GM23338 (cell line): ENCODE data around the gene SSBP2. TPM values are rescaled to one million over a fixed set of nuclear protein-coding genes. Genes with fewer than 3 reads are reported as not detected.

Experiments used
- ATAC-seq: fragments of 200-7000 bp; cut with Tn5 transposase; 3 replicates; pipeline ENCODE4 v1.9.1; 2020
- DNase-seq: peaks from one replicate; pipeline ENCODE4 v3.0.0-alpha.2; 2015; ENCODE audit warnings: low spot score
- H2AFZ ChIP-seq: fragments of 200-600 bp; sonication (generic); 2 replicates; pipeline ENCODE4 v1.8.0; 2016; ENCODE audit warnings: antibody characterized with exemption, mild to moderate bottlenecking, moderate library complexity
- H3F3A ChIP-seq: fragments of 200-600 bp; sonication (generic); replicated peaks from 2 replicates; pipeline ENCODE4 v1.8.0; 2017; ENCODE audit warnings: antibody characterized with exemption, mixed run types, low read depth
- H3K27ac ChIP-seq: fragments of 200-600 bp; sonication (generic); 2 replicates; pipeline ENCODE4 v1.6.1; 2016; ENCODE audit warnings: low read depth
- H3K27me3 ChIP-seq: fragments of 200-600 bp; sonication (generic); 2 replicates; pipeline ENCODE4 v1.8.0; 2016; ENCODE audit warnings: mild to moderate bottlenecking, mixed run types, moderate library complexity; ENCODE audit not compliant: insufficient read depth
- H3K36me3 ChIP-seq: fragments of 200-600 bp; sonication (generic); 2 replicates; pipeline ENCODE4 v1.8.0; 2016; ENCODE audit warnings: mild to moderate bottlenecking; ENCODE audit not compliant: insufficient read depth
- H3K4me1 ChIP-seq: fragments of 200-600 bp; sonication (generic); 2 replicates; pipeline ENCODE4 v1.8.0; 2016; ENCODE audit warnings: mild to moderate bottlenecking, moderate library complexity; ENCODE audit not compliant: insufficient read depth
- H3K4me2 ChIP-seq: fragments of 200-600 bp; sonication (generic); 2 replicates; pipeline ENCODE4 v1.7.1; 2017; ENCODE audit warnings: mixed run types
- H3K4me3 ChIP-seq: fragments of 200-600 bp; sonication (generic); 2 replicates; pipeline ENCODE4 v1.6.1; 2016; ENCODE audit warnings: mixed run types
- H3K79me2 ChIP-seq: fragments of 200-600 bp; sonication (generic); replicated peaks from 2 replicates; pipeline ENCODE4 v1.8.0; 2017; ENCODE audit warnings: mild to moderate bottlenecking; ENCODE audit not compliant: insufficient read depth
- H3K9me2 ChIP-seq: fragments of 200-600 bp; sonication (generic); 2 replicates; pipeline ENCODE4 v1.8.0; 2017; ENCODE audit not compliant: insufficient read depth
- H4K20me1 ChIP-seq: fragments of 200-600 bp; sonication (generic); replicated peaks from 2 replicates; pipeline ENCODE4 v1.8.0; 2017; ENCODE audit warnings: mild to moderate bottlenecking; ENCODE audit not compliant: insufficient read depth
- H3K27ac Mint-ChIP-seq: 2 replicates; pipeline ENCODE4 v1.8.0; 2020; ENCODE audit warnings: inconsistent platforms, mild to moderate bottlenecking, moderate library complexity, mixed read lengths
- H3K27me3 Mint-ChIP-seq: 3 replicates; pipeline ENCODE4 v1.8.0; 2022; ENCODE audit warnings: low read depth, mild to moderate bottlenecking, moderate library complexity, mixed read lengths, inconsistent platforms; ENCODE audit not compliant: insufficient read depth, poor library complexity
- H3K36me3 Mint-ChIP-seq: 3 replicates; pipeline ENCODE4 v1.8.0; 2021; ENCODE audit warnings: low read depth, mild to moderate bottlenecking, inconsistent platforms, moderate library complexity, mixed read lengths
- H3K4me1 Mint-ChIP-seq: 3 replicates; pipeline ENCODE4 v1.8.0; 2020; ENCODE audit warnings: mild to moderate bottlenecking, inconsistent platforms, mixed read lengths
- H3K4me3 Mint-ChIP-seq: 3 replicates; pipeline ENCODE4 v1.8.0; 2021; ENCODE audit warnings: moderate library complexity, mild to moderate bottlenecking, inconsistent platforms, mixed read lengths
- H3K9me3 Mint-ChIP-seq: 3 replicates; pipeline ENCODE4 v1.8.0; 2020; ENCODE audit warnings: moderate library complexity, mild to moderate bottlenecking, inconsistent platforms, mixed read lengths
- CREB1 ChIP-seq: fragments of 250-450 bp; sonication (Bioruptor Pico); IDR thresholded peaks from 2 replicates; pipeline ENCODE4 v1.5.0; 2020; ENCODE audit warnings: low read depth, mild to moderate bottlenecking, moderate library complexity
- EZH2 ChIP-seq: fragments of 200-600 bp; sonication (generic); IDR thresholded peaks from one replicate; pipeline ENCODE4 v1.8.0; 2017; ENCODE audit warnings: antibody characterized with exemption, mild to moderate bottlenecking, low read depth; ENCODE audit not compliant: unreplicated experiment
- EZH2phosphoT487 ChIP-seq: fragments of 200-600 bp; sonication (generic); IDR thresholded peaks from one replicate; pipeline ENCODE4 v1.8.1; 2018; ENCODE audit warnings: antibody characterized with exemption; ENCODE audit not compliant: unreplicated experiment
- JUNB ChIP-seq: IDR thresholded peaks from one replicate; pipeline ENCODE4 v1.6.1; 2016; ENCODE audit warnings: antibody characterized with exemption; ENCODE audit not compliant: unreplicated experiment
- POLR2AphosphoS5 ChIP-seq: IDR thresholded peaks from 2 replicates; pipeline ENCODE4 v1.6.1; 2016; ENCODE audit warnings: antibody characterized with exemption, low read depth
- REST ChIP-seq: IDR thresholded peaks from one replicate; pipeline ENCODE4 v1.6.1; 2018; ENCODE audit warnings: antibody characterized with exemption; ENCODE audit not compliant: unreplicated experiment
- STAT1 ChIP-seq: IDR thresholded peaks from one replicate; pipeline ENCODE4 v1.6.1; 2016; ENCODE audit warnings: antibody characterized with exemption; ENCODE audit not compliant: unreplicated experiment
- ZNF114 ChIP-seq: fragments of 250-450 bp; sonication (Bioruptor Pico); IDR thresholded peaks from 2 replicates; pipeline ENCODE4 v1.5.0; 2020; ENCODE audit warnings: mild to moderate bottlenecking, moderate library complexity
- polyA plus RNA-seq: library from polyadenylated mRNA; unstranded; fragments of >200 nt; fragmentation: Nextera tagmentation; extraction: Ambion mirVana; gene quantifications from 2 replicates; pipeline ENCODE4 v1.2.1, GENCODE V29; 2016
- total RNA-seq: library from RNA; depleted of rRNA; stranded (reverse); fragments of >200 nt; shearing (Covaris generic); gene quantifications from 2 replicates; pipeline ENCODE4 v1.2.3, GENCODE V29; 2014
- TF ChIP-seq, protein P1 (sequence below): IDR thresholded peaks from 2 replicates; pipeline ENCODE4 v1.6.1; 2016; ENCODE audit warnings: antibody characterized with exemption
- TF ChIP-seq, protein P2 (sequence below), 2 experiments: fragments of 200-600 bp in 1 of 2; sonication (generic) in 1 of 2; conservative IDR thresholded peaks; 2 replicates each; pipeline versions ENCODE4 v1.5.1 to v1.6.1; 2016 to 2017; ENCODE audit warnings: antibody characterized with exemption in 2 of 2, low read depth in 2 of 2, mild to moderate bottlenecking in 2 of 2, moderate library complexity in 1 of 2
- TF ChIP-seq, protein P3 (sequence below): fragments of 250-450 bp; sonication (Bioruptor Pico); IDR thresholded peaks from 2 replicates; pipeline ENCODE4 v1.5.0; 2020; ENCODE audit warnings: mild to moderate bottlenecking, moderate library complexity

The SSBP2 gene
- total and polyA plus RNA-seq, 2 experiments from 2014 or later: 21.5 to 24.7 TPM

- TF ChIP-seq REST (no peak), CREB1 (CRISPR knock-in tag) (no peak), STAT1 (no peak), JUNB (no peak), POLR2AphosphoS5 (no peak)
- TF ChIP-seq, protein P1, sequence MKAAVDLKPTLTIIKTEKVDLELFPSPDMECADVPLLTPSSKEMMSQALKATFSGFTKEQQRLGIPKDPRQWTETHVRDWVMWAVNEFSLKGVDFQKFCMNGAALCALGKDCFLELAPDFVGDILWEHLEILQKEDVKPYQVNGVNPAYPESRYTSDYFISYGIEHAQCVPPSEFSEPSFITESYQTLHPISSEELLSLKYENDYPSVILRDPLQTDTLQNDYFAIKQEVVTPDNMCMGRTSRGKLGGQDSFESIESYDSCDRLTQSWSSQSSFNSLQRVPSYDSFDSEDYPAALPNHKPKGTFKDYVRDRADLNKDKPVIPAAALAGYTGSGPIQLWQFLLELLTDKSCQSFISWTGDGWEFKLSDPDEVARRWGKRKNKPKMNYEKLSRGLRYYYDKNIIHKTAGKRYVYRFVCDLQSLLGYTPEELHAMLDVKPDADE: no peak
- TF ChIP-seq, protein P2, sequence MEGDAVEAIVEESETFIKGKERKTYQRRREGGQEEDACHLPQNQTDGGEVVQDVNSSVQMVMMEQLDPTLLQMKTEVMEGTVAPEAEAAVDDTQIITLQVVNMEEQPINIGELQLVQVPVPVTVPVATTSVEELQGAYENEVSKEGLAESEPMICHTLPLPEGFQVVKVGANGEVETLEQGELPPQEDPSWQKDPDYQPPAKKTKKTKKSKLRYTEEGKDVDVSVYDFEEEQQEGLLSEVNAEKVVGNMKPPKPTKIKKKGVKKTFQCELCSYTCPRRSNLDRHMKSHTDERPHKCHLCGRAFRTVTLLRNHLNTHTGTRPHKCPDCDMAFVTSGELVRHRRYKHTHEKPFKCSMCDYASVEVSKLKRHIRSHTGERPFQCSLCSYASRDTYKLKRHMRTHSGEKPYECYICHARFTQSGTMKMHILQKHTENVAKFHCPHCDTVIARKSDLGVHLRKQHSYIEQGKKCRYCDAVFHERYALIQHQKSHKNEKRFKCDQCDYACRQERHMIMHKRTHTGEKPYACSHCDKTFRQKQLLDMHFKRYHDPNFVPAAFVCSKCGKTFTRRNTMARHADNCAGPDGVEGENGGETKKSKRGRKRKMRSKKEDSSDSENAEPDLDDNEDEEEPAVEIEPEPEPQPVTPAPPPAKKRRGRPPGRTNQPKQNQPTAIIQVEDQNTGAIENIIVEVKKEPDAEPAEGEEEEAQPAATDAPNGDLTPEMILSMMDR (conservative IDR thresholded peaks at IDR 0.05; ENCODE audit: low read depth in 2 of 2): no peak
Observed at GRCh38 chr5:81650987-81651386, 99.9 kb downstream of the SSBP2 start (continued).

- DNase-seq (no peak), ATAC-seq (no peak)
- no peak overlapping the region for H2AFZ ChIP-seq
- H3K27ac Mint-ChIP-seq: no peak overlapping the region
- no peaks in the 10 kb centered on the region for H3K9me3 Mint-ChIP-seq
- no peak overlapping the region for H3K4me3 ChIP-seq
- no peak overlapping the region for H3K4me3 Mint-ChIP-seq
- no peak for TF ChIP-seq ZNF114 (CRISPR knock-in tag)
- TF ChIP-seq POLR2AphosphoS5: no peak
- TF ChIP-seq, protein P1: no peak
- no peak for TF ChIP-seq EZH2
- TF ChIP-seq, protein P3, sequence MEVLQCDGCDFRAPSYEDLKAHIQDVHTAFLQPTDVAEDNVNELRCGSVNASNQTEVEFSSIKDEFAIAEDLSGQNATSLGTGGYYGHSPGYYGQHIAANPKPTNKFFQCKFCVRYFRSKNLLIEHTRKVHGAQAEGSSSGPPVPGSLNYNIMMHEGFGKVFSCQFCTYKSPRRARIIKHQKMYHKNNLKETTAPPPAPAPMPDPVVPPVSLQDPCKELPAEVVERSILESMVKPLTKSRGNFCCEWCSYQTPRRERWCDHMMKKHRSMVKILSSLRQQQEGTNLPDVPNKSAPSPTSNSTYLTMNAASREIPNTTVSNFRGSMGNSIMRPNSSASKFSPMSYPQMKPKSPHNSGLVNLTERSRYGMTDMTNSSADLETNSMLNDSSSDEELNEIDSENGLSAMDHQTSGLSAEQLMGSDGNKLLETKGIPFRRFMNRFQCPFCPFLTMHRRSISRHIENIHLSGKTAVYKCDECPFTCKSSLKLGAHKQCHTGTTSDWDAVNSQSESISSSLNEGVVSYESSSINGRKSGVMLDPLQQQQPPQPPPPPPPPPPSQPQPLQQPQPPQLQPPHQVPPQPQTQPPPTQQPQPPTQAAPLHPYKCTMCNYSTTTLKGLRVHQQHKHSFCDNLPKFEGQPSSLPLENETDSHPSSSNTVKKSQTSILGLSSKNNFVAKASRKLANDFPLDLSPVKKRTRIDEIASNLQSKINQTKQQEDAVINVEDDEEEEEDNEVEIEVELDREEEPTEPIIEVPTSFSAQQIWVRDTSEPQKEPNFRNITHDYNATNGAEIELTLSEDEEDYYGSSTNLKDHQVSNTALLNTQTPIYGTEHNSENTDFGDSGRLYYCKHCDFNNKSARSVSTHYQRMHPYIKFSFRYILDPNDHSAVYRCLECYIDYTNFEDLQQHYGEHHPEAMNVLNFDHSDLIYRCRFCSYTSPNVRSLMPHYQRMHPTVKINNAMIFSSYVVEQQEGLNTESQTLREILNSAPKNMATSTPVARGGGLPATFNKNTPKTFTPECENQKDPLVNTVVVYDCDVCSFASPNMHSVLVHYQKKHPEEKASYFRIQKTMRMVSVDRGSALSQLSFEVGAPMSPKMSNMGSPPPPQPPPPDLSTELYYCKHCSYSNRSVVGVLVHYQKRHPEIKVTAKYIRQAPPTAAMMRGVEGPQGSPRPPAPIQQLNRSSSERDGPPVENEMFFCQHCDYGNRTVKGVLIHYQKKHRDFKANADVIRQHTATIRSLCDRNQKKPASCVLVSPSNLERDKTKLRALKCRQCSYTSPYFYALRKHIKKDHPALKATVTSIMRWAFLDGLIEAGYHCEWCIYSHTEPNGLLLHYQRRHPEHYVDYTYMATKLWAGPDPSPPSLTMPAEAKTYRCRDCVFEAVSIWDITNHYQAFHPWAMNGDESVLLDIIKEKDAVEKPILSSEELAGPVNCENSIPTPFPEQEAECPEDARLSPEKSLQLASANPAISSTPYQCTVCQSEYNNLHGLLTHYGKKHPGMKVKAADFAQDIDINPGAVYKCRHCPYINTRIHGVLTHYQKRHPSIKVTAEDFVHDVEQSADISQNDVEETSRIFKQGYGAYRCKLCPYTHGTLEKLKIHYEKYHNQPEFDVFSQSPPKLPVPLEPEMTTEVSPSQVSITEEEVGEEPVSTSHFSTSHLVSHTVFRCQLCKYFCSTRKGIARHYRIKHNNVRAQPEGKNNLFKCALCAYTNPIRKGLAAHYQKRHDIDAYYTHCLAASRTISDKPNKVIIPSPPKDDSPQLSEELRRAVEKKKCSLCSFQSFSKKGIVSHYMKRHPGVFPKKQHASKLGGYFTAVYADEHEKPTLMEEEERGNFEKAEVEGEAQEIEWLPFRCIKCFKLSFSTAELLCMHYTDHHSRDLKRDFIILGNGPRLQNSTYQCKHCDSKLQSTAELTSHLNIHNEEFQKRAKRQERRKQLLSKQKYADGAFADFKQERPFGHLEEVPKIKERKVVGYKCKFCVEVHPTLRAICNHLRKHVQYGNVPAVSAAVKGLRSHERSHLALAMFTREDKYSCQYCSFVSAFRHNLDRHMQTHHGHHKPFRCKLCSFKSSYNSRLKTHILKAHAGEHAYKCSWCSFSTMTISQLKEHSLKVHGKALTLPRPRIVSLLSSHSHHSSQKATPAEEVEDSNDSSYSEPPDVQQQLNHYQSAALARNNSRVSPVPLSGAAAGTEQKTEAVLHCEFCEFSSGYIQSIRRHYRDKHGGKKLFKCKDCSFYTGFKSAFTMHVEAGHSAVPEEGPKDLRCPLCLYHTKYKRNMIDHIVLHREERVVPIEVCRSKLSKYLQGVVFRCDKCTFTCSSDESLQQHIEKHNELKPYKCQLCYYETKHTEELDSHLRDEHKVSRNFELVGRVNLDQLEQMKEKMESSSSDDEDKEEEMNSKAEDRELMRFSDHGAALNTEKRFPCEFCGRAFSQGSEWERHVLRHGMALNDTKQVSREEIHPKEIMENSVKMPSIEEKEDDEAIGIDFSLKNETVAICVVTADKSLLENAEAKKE: no peak
- TF ChIP-seq EZH2phosphoT487: no peak
- H3K4me1 ChIP-seq: no peaks in the 10 kb centered on the region
- no peaks in the 10 kb centered on the region for H3F3A ChIP-seq
- no peak overlapping the region for H3K27ac ChIP-seq
- no peak overlapping the region for H3K4me2 ChIP-seq
- no peaks in the 10 kb centered on the region for H3K79me2 ChIP-seq
- no peaks in the 10 kb centered on the region for H3K27me3 Mint-ChIP-seq
- H3K36me3 ChIP-seq: no peaks in the 10 kb centered on the region
- no peaks in the 10 kb centered on the region for H3K9me2 ChIP-seq
- no peaks in the 10 kb centered on the region for H4K20me1 ChIP-seq
- no peaks in the 10 kb centered on the region for H3K36me3 Mint-ChIP-seq
- H3K4me1 Mint-ChIP-seq: no peaks in the 10 kb centered on the region
- H3K27me3 ChIP-seq: no peaks in the 10 kb centered on the region
Observed at GRCh38 chr5:81646469-81646995, 104.4 kb downstream of the SSBP2 start.
